ENCODE measurements around the gene SIAH3.

The SIAH3 gene

DNA sequence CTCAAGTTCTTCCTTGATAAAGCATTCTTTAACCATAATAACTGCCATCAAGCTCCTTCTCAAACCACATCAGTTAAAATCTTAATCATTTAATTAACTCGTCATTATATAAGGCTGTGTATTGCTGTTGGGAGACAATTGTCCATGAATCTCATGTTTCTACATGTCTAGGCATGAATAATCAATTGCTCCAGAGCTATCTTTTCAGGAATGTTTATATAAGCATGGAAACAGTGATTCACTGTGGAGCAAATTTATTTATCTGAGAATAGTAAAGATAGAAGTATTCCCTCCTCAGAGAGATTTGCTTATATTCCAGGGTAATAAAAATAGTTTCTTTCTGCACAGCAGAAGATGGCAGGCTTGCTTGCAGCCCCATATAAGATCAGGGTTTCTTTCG lies 78.3 kb downstream of the SIAH3 start (continued):
- TF ChIP-seq, protein P1, sequence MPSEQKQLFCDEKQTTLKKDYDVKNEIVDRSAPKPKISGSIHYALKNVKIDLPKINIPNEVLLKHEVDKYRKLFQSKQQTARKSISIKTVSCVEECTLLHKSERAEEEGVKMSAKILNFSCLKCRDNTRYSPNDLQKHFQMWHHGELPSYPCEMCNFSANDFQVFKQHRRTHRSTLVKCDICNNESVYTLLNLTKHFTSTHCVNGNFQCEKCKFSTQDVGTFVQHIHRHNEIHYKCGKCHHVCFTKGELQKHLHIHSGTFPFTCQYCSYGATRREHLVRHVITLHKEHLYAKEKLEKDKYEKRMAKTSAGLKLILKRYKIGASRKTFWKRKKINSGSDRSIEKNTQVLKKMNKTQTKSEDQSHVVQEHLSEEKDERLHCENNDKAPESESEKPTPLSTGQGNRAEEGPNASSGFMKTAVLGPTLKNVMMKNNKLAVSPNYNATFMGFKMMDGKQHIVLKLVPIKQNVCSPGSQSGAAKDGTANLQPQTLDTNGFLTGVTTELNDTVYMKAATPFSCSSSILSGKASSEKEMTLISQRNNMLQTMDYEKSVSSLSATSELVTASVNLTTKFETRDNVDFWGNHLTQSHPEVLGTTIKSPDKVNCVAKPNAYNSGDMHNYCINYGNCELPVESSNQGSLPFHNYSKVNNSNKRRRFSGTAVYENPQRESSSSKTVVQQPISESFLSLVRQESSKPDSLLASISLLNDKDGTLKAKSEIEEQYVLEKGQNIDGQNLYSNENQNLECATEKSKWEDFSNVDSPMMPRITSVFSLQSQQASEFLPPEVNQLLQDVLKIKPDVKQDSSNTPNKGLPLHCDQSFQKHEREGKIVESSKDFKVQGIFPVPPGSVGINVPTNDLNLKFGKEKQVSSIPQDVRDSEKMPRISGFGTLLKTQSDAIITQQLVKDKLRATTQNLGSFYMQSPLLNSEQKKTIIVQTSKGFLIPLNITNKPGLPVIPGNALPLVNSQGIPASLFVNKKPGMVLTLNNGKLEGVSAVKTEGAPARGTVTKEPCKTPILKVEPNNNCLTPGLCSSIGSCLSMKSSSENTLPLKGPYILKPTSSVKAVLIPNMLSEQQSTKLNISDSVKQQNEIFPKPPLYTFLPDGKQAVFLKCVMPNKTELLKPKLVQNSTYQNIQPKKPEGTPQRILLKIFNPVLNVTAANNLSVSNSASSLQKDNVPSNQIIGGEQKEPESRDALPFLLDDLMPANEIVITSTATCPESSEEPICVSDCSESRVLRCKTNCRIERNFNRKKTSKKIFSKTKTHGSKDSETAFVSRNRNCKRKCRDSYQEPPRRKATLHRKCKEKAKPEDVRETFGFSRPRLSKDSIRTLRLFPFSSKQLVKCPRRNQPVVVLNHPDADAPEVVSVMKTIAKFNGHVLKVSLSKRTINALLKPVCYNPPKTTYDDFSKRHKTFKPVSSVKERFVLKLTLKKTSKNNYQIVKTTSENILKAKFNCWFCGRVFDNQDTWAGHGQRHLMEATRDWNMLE (tag by site-specific recombination; conservative IDR thresholded peaks at IDR 0.05; ENCODE audit: low read depth), result peak; percentile 20; the same call in 1 of the 2 replicates

- Histone ChIP-seq H3K4me1 (ENCODE audit: control insufficient read depth, insufficient read depth, low read length) (peaks cover 6% of the 10 kb centered on the region; the same call in 1 of the 2 replicates), H3K27ac (ENCODE audit: extremely low read depth, low read depth, low read length) (no peak overlapping the region), H3K9me3 (ENCODE audit: control insufficient read depth, insufficient read depth, low read depth, low read length) (no peaks in the 10 kb centered on the region; the same call in 1 of the 2 replicates), H3K4me3 (ENCODE audit: low read depth, low read length) (no peak overlapping the region), H3K36me3 (ENCODE audit: control insufficient read depth in 2 of 2, insufficient read depth in 1 of 2, low read length in 2 of 2) (no peaks in the 10 kb centered on the region)
- ChIA-PET CTCF (interaction anchor here (0.7 kb wide), 1 partner anchor 29 kb away, joined by 4 read pairs; no protein-coding TSS in a partner anchor), POLR2A (no interaction called here)
- peak; percentile 99 for TF ChIP-seq ZNF530 (tag by site-specific recombination; IDR thresholded peaks at IDR 0.05; ENCODE audit: low read depth)
- TF ChIP-seq RBAK (tag by site-specific recombination; IDR thresholded peaks at IDR 0.05), result no peak
These were observed 80.7 kb downstream of the SIAH3 start for GRCh38 chr13:45770886-45771285.

DNA sequence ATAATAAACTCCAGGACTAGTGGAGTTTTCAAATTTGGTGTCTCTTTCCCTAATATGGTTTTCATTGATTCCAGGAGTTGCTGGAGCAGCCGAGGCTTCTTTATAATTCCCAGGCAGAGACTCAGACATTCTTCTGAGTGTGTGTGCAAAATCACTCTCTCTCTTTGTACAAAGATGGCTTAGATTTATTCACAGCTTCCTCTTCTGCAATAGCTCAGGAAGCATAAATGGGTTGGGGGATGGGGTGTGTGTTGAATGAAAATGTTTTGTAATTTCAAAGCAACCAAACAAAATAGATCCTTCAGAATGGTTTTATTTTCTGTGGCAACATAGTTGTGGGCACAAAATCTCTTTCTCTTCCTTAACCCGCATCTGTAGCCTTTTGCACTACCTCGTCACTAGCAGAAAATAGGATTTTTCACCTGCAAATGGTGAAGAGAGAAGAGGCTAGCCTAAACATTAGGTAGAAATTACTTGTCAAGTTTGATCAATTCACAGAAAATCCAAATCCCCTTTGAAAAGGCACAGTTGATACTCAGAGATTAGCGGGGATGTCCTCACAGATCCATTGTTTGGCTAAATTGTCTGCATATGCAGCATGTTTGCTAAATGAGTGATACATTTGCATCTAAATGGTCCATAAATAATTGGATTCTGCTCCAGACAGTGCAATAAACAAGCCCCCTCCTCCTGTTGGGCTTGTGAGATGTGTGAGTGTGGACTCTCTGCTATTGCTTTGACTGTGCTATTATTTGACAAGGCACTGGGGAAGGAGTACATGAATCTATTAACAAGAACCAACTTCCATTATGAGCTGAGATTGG lies 82.7 kb downstream of the SIAH3 start:
- H3K4me3 ChIP-seq (ENCODE audit: low read depth, low read length), result no peak overlapping the region
- CTCF ChIA-PET, result no interaction called here
- POLR2A ChIA-PET, result no interaction called here
- no peak for TF ChIP-seq KLF1 (tag by site-specific recombination; IDR thresholded peaks at IDR 0.05)
- no peak for TF ChIP-seq ZNF10 (tag by site-specific recombination; IDR thresholded peaks at IDR 0.05)
- TF ChIP-seq ZBTB21 (tag by site-specific recombination; IDR thresholded peaks at IDR 0.05), result no peak
- no peak for TF ChIP-seq ZNF548 (tag by site-specific recombination; IDR thresholded peaks at IDR 0.05)
- TF ChIP-seq ZXDB (tag by site-specific recombination; IDR thresholded peaks at IDR 0.05), result no peak
- no peak for TF ChIP-seq ZNF433 (tag by site-specific recombination; IDR thresholded peaks at IDR 0.05; ENCODE audit: low read depth)
- TF ChIP-seq, protein P2, sequence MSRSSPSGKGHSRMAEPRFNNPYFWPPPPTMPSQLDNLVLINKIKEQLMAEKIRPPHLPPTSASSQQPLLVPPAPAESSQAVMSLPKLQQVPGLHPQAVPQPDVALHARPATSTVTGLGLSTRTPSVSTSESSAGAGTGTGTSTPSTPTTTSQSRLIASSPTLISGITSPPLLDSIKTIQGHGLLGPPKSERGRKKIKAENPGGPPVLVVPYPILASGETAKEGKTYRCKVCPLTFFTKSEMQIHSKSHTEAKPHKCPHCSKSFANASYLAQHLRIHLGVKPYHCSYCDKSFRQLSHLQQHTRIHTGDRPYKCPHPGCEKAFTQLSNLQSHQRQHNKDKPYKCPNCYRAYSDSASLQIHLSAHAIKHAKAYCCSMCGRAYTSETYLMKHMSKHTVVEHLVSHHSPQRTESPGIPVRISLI (tag by site-specific recombination; IDR thresholded peaks at IDR 0.05), result no peak
- no peak for TF ChIP-seq ZBTB1 (tag by site-specific recombination; IDR thresholded peaks at IDR 0.05)
- no peak for TF ChIP-seq ZSCAN16 (tag by site-specific recombination; IDR thresholded peaks at IDR 0.05)
- no peaks in the 10 kb centered on the region; the same call in 1 of the 2 replicates for H3K9me3 ChIP-seq (ENCODE audit: control insufficient read depth, insufficient read depth, low read depth, low read length)
- no peaks in the 10 kb centered on the region for H3K36me3 ChIP-seq (ENCODE audit: control insufficient read depth in 2 of 2, insufficient read depth in 1 of 2, low read length in 2 of 2)
- H3K4me1 ChIP-seq (ENCODE audit: control insufficient read depth, insufficient read depth, low read length), result peaks cover 6% of the 10 kb centered on the region; the same call in 1 of the 2 replicates
- no peak overlapping the region for H3K27ac ChIP-seq (ENCODE audit: extremely low read depth, low read depth, low read length)

DNA sequence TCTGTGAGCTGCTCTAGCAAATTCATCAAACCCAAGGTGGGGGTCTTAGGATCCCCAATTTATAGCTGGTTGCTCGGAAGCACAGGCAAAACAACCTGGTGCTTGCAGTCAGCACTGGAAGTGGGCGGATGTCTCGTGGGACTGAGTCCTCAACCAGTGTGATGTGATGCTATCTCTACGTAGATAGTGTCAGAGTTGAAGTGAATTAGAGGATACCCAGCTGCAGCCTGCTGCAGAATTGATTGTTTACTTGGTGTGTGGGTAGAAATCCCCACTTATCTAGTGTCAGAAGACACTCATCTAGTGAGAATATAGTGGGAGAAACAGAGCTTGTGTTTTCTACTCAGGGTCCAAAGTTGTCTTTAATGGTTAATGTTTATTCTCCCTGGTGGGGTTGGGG lies 86.1 kb downstream of the SIAH3 start:
- Histone ChIP-seq H3K36me3 (ENCODE audit: control insufficient read depth in 2 of 2, insufficient read depth in 1 of 2, low read length in 2 of 2) (no peaks in the 10 kb centered on the region), H3K9me3 (ENCODE audit: control insufficient read depth, insufficient read depth, low read depth, low read length) (no peaks in the 10 kb centered on the region), H3K4me3 (ENCODE audit: low read depth, low read length) (no peak overlapping the region), H3K27ac (ENCODE audit: extremely low read depth, low read depth, low read length) (no peak overlapping the region), H3K4me1 (ENCODE audit: control insufficient read depth, insufficient read depth, low read length) (no peaks in the 10 kb centered on the region)
- TF ChIP-seq EGR2 (tag by site-specific recombination; IDR thresholded peaks at IDR 0.05; ENCODE audit: low read depth) (peak; percentile 70), ZFHX2 (tag by site-specific recombination; conservative IDR thresholded peaks at IDR 0.05) (peak; percentile 80), ZNF426 (tag by site-specific recombination; IDR thresholded peaks at IDR 0.05) (no peak)
- ChIA-PET POLR2A (no interaction called here), CTCF (no interaction called here)
